HG03520 (cell line): Measurements from ENCODE around the gene CTBP1.

Experiments
- ATAC-seq: cut with Tn5 transposase; IDR thresholded peaks from one replicate; pipeline ENCODE4 v1.9.1; 2021; ENCODE audit warnings: mild to moderate bottlenecking, moderate library complexity; ENCODE audit not compliant: unreplicated experiment

The CTBP1 gene

GRCh38 chr4:1285151-1285789 lies 36.3 kb upstream of the CTBP1 start:
- ATAC-seq: no peak

DNA sequence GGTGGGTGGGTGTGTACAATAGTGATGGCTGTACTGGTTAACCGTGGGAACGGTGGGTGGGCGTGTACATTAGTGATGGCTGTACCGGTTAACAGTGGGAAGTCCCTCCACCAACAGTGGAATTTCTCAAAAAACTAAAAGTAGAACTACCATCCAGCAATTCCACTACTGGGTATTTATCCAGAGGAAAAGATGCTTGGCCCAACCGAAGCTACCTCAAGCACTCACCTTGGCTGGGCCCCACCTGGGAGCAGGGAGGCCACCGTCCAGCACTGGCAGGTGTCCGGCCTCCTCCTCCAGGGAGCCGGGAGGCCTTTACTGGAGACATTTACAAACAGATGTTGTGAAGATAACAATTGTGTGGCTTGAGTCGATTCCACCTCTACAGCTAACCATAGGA lies 34.8 kb upstream of the CTBP1 start:
- ATAC-seq: no peak

DNA sequence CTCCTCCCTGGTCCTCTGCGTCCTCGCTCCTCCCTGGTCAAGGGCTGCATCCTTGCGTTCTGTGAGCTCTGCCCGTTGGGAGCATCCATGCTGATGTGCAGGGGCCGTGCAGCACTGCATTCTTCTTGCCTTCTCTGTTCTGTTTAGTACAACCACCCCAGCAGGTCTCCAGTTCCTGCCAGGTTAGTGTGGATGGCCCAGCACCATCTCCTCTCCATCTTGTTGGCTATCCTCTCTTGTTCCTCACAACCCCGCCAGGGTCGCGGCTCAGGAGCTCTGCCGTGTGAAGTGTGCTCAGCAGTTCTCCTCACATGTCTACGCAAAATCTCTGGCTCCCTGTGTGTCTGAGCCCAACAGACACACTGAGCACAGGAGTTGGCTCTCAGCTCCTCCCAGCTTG lies 30.3 kb upstream of the CTBP1 start:
- ATAC-seq: no peak

GRCh38 chr4:1277667-1278665 lies 29.0 kb upstream of the CTBP1 start:
- ATAC-seq: no peak

DNA sequence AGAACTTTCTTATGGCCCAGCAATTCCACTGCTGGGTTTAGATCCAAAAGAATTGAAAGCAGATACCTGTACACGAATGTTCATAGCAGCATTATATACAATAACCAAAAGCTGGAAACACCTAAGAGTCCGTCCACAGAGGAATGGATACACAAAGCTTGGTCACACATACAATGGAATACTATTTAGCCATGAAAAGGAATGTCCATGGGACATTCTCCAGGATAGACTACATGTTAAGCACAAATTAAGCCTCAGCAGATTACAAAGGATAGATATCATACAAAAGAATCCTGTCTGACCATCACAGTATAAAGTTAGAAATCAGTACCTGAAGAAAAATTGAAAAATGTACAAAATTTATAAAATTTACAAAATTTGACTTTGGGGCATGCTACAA lies 28.1 kb upstream of the CTBP1 start:
- ATAC-seq: no peak

DNA sequence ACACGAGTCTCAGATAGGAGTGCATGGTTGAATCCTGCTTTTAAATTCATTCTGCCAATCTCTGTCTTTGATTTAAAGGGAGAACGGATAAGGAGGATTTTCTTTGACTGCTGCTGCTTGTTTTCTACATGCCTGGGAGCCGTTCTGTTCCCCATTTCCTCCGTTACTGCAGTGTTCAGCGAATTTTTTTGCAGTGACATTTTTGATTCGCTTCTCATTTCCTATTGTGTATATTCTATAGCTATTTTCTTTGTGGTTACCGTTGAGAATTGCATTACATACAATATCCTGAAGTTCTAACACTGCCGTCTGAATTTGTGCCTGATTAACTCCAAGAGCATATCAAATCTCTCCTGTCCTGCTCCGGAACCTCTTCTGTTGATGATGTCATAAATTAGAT lies 25.9 kb upstream of the CTBP1 start:
- no peak for ATAC-seq

- no peak for ATAC-seq
These were observed 22.8 kb upstream of the CTBP1 start for GRCh38 chr4:1271686-1272085.

DNA sequence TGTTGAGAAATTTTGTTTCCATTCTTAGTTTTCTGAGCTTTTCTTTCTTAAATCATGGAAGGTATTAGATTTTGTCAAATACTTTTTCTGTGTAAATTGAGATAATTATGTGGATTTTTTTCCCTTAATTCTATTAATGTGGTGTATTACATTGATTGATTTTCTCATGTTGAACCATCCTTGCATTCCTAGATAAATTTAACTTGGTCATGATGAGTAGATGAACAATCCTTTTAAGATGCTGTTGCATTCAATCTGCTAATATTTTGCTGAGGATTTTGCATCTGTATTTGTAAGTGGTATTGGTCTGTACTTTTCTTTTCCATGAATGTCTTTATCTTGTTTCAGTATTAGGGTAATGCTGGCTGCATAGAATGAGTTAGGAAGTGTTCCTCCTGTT lies 20.3 kb upstream of the CTBP1 start:
- ATAC-seq: no peak

- ATAC-seq: no peak
These were observed 18.2 kb upstream of the CTBP1 start for GRCh38 chr4:1266881-1267763.

- no peak for ATAC-seq
These were observed 16.4 kb upstream of the CTBP1 start for GRCh38 chr4:1265351-1265750.

DNA sequence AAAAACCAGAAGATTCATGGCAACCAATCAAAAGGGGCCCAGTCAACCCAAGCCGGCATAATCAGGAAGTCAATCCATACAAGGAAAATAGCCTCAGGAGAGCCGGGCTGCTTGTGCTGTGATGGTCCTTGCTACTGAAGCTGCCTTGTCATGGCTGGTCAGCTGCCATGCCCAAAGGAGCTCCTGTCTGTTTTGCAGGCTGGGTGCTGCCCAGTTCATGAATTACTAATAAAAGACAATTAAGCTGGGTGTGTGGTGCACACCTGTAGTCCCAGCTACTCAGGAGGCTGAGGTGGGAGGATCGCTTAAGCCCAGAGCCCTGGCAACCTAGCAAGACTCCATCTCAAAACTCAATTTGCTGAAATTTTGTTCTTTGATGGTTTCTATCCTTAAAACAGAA lies 16.0 kb upstream of the CTBP1 start:
- no peak for ATAC-seq

DNA sequence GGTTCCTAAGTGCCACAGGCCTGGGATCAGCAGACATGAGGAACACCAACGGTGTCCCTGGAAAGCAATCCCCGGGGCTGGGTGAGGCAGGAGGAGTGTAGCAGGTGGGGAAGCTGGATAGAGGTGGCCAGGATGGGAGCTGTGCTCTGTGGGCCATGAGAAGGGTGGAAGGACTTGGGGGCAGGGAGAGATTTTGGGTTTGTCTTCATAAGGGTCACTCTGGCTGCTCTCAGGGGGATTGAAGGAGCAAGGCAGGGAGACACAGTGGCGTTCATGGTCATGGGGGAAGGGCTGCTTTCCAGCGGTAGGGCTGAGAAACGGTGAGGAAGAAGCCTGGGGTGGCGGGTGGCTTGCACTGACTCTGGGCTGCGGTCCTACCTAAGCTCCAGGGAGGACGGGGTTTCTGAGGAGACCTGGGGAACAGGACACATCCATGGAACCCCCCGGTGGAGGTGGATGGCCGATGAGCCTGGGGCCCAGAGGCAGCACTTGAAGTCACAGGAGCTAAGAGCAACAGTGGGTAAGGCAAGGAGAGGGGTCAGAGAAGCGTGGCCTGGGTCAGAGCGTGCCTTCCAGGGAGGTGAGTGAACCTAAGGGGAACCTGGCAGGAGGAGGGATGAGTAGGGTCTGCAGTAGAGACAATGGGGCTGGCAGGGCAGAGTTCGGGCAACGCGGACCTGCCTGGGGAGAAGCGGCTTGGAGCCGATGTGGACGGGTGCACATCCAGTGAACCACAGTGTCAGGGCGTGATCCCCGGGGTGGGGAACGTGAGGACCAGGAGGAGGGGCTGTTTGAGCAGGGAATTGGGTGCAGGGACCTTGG lies 12.4 kb upstream of the CTBP1 start:
- ATAC-seq: no peak

DNA sequence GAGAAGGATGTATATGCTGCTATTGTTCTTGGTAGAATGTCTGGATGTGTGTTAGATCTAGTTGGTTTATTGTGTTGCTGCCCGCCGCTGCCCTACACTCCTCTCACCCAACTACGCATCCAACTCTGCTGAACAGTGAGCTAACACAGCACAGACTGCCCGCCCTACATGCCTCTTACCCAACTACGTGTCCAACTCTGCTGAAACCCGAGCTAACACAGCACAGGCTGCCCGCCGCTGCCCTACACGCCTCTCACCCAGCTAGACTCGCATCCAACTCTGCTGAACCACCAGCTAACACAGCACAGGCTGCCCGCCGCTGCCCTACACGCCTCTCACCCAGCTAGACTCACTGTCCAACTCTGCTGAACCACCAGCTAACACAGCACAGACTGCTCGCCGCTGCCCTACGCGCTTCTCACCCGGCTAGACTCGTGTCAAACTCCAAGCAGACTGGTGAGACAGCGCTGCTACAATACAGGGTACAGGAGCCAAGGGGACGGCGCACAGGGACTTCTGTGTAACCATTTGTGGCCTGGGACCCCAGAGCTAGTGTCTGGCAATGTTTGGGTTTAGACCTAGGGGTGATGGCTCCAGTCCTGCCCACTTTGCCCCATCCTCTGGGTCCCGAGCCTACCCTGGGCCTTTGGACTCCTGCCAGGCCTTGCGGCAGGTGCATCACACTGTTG lies 11.6 kb upstream of the CTBP1 start:
- no peak for ATAC-seq

- no peak for ATAC-seq
These were observed 11.0 kb upstream of the CTBP1 start for GRCh38 chr4:1259966-1260365.

GRCh38 chr4:1258457-1258856 lies 9.5 kb upstream of the CTBP1 start:
- no peak for ATAC-seq

DNA sequence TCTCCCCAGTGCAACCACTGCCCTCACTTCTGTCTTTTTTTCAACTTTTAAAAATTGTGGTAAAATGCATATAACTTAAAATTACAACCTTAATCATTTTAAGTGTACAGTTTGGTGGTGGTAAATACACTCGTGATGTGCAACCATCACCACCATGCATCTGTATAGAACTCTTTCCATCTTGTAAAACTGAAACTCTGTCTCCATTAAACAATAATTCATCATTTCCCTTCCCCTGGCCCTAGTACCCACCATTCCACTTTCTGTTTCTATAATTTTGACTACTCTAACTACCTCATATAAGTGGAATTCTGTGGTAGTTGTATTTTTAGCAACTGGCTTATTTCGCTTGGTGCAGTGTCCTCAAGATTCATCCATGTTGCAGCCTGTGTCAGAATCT lies 6.8 kb upstream of the CTBP1 start:
- no peak for ATAC-seq

DNA sequence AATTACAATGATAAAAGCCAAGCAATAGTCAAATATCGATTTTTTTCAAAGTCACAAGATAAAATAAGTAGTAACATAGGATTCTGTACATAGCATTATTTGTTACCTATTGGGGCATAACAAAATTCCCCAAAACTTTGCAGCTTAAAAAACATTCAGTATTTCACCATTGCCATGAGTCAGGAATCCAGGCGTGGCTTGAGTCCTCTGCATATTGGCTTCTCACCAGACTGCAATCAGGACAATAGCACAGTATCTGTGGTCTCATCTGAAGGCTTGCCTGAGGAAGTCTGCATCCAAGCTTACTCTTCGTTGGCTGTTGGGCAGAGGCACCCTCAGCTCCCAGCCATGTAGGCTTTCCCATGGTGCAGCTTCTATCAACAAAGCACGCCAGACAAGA lies 6.2 kb upstream of the CTBP1 start:
- no peak for ATAC-seq

- no peak for ATAC-seq
These were observed 4.9 kb upstream of the CTBP1 start for GRCh38 chr4:1253831-1254230.

DNA sequence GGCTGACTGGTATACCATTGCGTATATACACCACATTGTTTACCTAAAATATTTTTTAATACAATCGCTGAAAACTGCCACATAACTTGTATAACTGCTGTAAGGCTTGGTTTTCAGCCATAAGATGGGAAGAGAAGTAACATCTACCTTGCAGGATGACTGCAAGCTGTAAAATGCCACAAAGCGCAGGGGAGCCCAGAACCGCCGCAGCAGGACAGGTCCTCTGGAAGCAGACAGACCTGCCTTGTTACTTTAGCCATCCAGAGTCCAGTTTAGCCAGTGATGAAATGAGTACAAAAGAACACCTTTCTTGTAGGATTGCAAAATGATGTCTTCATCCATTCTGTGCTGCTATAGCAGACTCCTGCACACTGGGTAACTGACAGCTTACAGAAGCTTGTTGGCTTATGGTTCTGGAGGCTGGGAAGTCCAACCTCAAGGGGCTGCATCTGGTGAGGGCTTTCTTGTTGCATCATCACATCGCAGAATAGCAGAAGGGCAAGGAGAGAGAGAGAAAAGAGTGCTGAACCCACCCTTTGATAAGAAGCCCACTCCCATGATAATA lies 4.1 kb upstream of the CTBP1 start:
- ATAC-seq: no peak

DNA sequence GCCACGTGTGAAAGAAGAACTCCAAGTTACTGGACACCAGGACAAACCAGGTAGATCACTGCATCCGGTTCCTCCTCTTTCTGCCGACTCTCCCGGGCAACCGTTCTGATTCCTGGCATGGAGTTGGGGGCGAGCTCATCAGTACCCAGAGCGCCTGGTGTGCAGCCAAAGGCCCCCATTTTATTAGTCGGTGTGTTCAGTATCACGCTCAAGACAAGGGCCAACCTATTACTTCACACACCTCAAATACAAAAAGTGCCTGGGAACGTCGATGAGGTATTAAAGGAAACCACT lies 2.8 kb upstream of the CTBP1 start:
- no peak for ATAC-seq
